SK-N-SH treated with all-trans-retinoic acid at 6 μM for 48 hours (cell line): Measurements from ENCODE around the gene CENPU.

Experiments
- ATAC-seq: fragments of 200-7000 bp; cut with Tn5 transposase; 3 replicates; pipeline ENCODE4 v1.9.1; 2020; ENCODE audit warnings: mild to moderate bottlenecking, moderate library complexity
- ARNTL ChIP-seq: fragments of 450-650 bp; formaldehyde crosslinking; IDR thresholded peaks from 2 replicates; pipeline ENCODE4 v1.5.0; 2020; ENCODE audit warnings: low read depth, mild to moderate bottlenecking, moderate library complexity, borderline replicate concordance
- BACH2 ChIP-seq: fragments of 250-450 bp; sonication (Bioruptor Pico); IDR thresholded peaks from 2 replicates; pipeline ENCODE4 v1.9.0; 2021; ENCODE audit warnings: mild to moderate bottlenecking, borderline replicate concordance
- ESRRG ChIP-seq: fragments of 250-450 bp; sonication (Bioruptor Pico); IDR thresholded peaks from 2 replicates; pipeline ENCODE4 v1.6.1; 2021; ENCODE audit warnings: mild to moderate bottlenecking
- GLIS3 ChIP-seq: fragments of 250-450 bp; sonication (Bioruptor Pico); IDR thresholded peaks from 2 replicates; pipeline ENCODE4 v1.5.0; 2020; ENCODE audit warnings: mild to moderate bottlenecking, moderate library complexity
- ISL1 ChIP-seq: fragments of 250-450 bp; sonication (Bioruptor Pico); IDR thresholded peaks from 2 replicates; pipeline ENCODE4 v2.1.2; 2022; ENCODE audit warnings: mild to moderate bottlenecking, moderate library complexity
- PPARA ChIP-seq: fragments of 250-450 bp; sonication (Bioruptor Pico); IDR thresholded peaks from 2 replicates; pipeline ENCODE4 v1.5.0; 2020; ENCODE audit warnings: mild to moderate bottlenecking, borderline replicate concordance
- RARB ChIP-seq: fragments of 250-450 bp; sonication (Bioruptor Pico); IDR thresholded peaks from 2 replicates; pipeline ENCODE4 v1.8.0; 2021; ENCODE audit warnings: mild to moderate bottlenecking, moderate library complexity
- TCF4 ChIP-seq: fragments of 250-450 bp; sonication (Bioruptor Pico); IDR thresholded peaks from 2 replicates; pipeline ENCODE4 v1.8.0; 2021; ENCODE audit warnings: mild to moderate bottlenecking, moderate library complexity, borderline replicate concordance
- TOX ChIP-seq: fragments of 250-450 bp; sonication (Bioruptor Pico); IDR thresholded peaks from 2 replicates; pipeline ENCODE4 v1.8.0; 2021; ENCODE audit warnings: mild to moderate bottlenecking, moderate library complexity, borderline replicate concordance
- ZFP3 ChIP-seq: fragments of 250-450 bp; sonication (Bioruptor Pico); IDR thresholded peaks from 2 replicates; pipeline ENCODE4 v1.5.0; 2020; ENCODE audit warnings: mild to moderate bottlenecking, moderate library complexity
- ZFP30 ChIP-seq: fragments of 450-650 bp; formaldehyde crosslinking; IDR thresholded peaks from 2 replicates; pipeline ENCODE4 v1.5.0; 2022; ENCODE audit warnings: mild to moderate bottlenecking, moderate library complexity
- ZNF565 ChIP-seq: fragments of 450-650 bp; formaldehyde crosslinking; conservative IDR thresholded peaks from 2 replicates; pipeline ENCODE4 v1.5.0; 2020; ENCODE audit warnings: low read depth, mild to moderate bottlenecking, moderate library complexity
- ZNF70 ChIP-seq: fragments of 450-650 bp; formaldehyde crosslinking; IDR thresholded peaks from 2 replicates; pipeline ENCODE4 v1.5.0; 2020; ENCODE audit warnings: mild to moderate bottlenecking, moderate library complexity
- ZNF8 ChIP-seq: fragments of 450-650 bp; formaldehyde crosslinking; IDR thresholded peaks from 2 replicates; pipeline ENCODE4 v1.5.0; 2020; ENCODE audit warnings: mild to moderate bottlenecking, moderate library complexity
- TF ChIP-seq, protein P1 (sequence below): fragments of 250-450 bp; sonication (Bioruptor Pico); IDR thresholded peaks from 2 replicates; pipeline ENCODE4 v1.8.0; 2021; ENCODE audit warnings: low read depth, mild to moderate bottlenecking, moderate library complexity, borderline replicate concordance
- TF ChIP-seq, protein P2 (sequence below): fragments of 250-450 bp; sonication (Bioruptor Pico); IDR thresholded peaks from 2 replicates; pipeline ENCODE4 v1.5.1; 2021; ENCODE audit warnings: mild to moderate bottlenecking, moderate library complexity
- TF ChIP-seq, protein P3 (sequence below): fragments of 250-450 bp; sonication (Bioruptor Pico); IDR thresholded peaks from 2 replicates; pipeline ENCODE4 v1.5.1; 2020; ENCODE audit warnings: low read depth, mild to moderate bottlenecking, moderate library complexity
- TF ChIP-seq, protein P4 (sequence below): fragments of 250-450 bp; sonication (Bioruptor Pico); IDR thresholded peaks from 2 replicates; pipeline ENCODE4 v1.5.0; 2020; ENCODE audit warnings: mild to moderate bottlenecking, moderate library complexity

Gene CENPU

DNA sequence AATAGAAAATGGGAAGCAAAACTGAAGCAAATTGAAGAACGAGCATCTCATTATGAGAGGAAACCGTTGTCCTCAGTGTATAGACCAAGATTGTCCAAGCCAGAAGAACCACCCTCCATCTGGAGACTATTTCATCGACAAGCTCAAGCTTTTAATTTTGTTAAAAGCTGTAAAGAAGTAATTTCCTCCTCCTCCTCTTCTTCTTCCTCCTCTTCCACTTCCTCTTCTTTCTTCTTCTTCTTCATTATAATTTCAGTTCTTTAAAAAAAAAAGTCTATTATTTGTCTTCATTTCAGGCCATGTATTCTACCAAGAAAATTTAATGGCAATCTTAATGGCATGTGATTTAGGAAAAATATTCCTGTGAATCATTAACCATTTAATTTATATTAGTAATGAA, 76.8 kb downstream of the CENPU start:
- no peak for ATAC-seq
- no peak for TF ChIP-seq ZNF565
- TF ChIP-seq ISL1 (CRISPR knock-in tag), result no peak
- TF ChIP-seq, protein P1, sequence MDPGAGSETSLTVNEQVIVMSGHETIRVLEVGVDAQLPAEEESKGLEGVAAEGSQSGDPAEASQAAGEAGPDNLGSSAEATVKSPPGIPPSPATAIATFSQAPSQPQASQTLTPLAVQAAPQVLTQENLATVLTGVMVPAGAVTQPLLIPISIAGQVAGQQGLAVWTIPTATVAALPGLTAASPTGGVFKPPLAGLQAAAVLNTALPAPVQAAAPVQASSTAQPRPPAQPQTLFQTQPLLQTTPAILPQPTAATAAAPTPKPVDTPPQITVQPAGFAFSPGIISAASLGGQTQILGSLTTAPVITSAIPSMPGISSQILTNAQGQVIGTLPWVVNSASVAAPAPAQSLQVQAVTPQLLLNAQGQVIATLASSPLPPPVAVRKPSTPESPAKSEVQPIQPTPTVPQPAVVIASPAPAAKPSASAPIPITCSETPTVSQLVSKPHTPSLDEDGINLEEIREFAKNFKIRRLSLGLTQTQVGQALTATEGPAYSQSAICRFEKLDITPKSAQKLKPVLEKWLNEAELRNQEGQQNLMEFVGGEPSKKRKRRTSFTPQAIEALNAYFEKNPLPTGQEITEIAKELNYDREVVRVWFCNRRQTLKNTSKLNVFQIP (CRISPR knock-in tag), result no peak
- TF ChIP-seq ZFP3 (CRISPR knock-in tag), result no peak
- no peak for TF ChIP-seq ZNF8
- TF ChIP-seq, protein P2, sequence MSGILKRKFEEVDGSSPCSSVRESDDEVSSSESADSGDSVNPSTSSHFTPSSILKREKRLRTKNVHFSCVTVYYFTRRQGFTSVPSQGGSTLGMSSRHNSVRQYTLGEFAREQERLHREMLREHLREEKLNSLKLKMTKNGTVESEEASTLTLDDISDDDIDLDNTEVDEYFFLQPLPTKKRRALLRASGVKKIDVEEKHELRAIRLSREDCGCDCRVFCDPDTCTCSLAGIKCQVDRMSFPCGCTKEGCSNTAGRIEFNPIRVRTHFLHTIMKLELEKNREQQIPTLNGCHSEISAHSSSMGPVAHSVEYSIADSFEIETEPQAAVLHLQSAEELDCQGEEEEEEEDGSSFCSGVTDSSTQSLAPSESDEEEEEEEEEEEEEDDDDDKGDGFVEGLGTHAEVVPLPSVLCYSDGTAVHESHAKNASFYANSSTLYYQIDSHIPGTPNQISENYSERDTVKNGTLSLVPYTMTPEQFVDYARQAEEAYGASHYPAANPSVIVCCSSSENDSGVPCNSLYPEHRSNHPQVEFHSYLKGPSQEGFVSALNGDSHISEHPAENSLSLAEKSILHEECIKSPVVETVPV (CRISPR knock-in tag), result no peak
- TF ChIP-seq, protein P3, sequence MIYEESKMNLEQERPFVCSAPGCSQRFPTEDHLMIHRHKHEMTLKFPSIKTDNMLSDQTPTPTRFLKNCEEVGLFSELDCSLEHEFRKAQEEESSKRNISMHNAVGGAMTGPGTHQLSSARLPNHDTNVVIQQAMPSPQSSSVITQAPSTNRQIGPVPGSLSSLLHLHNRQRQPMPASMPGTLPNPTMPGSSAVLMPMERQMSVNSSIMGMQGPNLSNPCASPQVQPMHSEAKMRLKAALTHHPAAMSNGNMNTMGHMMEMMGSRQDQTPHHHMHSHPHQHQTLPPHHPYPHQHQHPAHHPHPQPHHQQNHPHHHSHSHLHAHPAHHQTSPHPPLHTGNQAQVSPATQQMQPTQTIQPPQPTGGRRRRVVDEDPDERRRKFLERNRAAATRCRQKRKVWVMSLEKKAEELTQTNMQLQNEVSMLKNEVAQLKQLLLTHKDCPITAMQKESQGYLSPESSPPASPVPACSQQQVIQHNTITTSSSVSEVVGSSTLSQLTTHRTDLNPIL (CRISPR knock-in tag), result no peak
- TF ChIP-seq GLIS3, result no peak
- TF ChIP-seq ZFP30 (CRISPR knock-in tag), result no peak
- TF ChIP-seq ESRRG (CRISPR knock-in tag), result no peak
- TF ChIP-seq ARNTL (CRISPR knock-in tag), result no peak
- no peak for TF ChIP-seq ZNF70 (CRISPR knock-in tag)
- no peak for TF ChIP-seq PPARA (CRISPR knock-in tag)

DNA sequence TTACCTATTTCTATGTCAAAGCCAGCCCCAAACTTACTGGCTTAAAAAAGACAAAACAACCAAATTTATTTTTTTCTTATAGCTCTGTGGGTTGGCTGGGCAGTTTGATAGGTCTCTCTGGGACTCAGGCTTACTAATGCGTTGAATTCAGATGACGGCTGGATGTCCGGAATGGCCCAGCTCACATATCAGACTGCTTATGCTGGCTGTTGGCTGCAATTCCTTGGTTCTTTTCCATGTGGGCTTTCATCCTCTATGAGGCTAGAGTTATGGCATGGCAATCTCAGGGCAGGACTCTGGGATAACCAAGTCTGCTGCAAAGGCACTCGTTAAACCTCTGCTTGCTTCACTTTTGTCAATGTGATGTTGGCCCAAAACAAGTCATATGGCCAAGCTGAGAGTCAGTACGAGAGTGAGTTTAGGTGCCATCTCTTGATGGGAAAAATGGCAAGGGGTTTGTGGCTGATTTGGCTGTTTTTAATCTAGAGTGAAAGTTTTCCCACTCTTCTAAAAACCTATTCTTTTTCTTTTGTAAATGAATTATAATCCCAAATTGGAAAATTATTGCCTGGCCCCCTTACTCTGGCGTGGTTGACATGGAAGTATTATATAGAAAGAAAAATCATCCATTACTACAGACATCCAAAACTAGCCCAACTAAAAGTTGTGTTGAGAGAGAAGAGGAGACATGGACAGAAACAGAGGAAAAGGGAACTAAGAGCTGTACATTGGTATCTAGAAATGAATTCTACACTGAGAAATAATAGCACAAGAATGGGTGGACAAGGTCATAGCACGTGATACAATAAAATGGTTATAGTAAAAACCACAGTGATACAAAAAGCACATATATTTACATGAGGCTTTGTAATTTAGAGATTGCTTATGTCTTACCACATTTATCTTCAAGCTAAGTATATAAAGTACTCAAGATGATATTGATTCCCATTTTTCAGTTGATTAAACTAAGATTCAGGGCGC, 77.7 kb downstream of the CENPU start:
- no peak for ATAC-seq
- TF ChIP-seq, protein P4, sequence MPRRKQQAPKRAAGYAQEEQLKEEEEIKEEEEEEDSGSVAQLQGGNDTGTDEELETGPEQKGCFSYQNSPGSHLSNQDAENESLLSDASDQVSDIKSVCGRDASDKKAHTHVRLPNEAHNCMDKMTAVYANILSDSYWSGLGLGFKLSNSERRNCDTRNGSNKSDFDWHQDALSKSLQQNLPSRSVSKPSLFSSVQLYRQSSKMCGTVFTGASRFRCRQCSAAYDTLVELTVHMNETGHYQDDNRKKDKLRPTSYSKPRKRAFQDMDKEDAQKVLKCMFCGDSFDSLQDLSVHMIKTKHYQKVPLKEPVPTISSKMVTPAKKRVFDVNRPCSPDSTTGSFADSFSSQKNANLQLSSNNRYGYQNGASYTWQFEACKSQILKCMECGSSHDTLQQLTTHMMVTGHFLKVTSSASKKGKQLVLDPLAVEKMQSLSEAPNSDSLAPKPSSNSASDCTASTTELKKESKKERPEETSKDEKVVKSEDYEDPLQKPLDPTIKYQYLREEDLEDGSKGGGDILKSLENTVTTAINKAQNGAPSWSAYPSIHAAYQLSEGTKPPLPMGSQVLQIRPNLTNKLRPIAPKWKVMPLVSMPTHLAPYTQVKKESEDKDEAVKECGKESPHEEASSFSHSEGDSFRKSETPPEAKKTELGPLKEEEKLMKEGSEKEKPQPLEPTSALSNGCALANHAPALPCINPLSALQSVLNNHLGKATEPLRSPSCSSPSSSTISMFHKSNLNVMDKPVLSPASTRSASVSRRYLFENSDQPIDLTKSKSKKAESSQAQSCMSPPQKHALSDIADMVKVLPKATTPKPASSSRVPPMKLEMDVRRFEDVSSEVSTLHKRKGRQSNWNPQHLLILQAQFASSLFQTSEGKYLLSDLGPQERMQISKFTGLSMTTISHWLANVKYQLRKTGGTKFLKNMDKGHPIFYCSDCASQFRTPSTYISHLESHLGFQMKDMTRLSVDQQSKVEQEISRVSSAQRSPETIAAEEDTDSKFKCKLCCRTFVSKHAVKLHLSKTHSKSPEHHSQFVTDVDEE (CRISPR knock-in tag), result no peak
- no peak for TF ChIP-seq RARB (CRISPR knock-in tag)
- no peak for TF ChIP-seq ARNTL (CRISPR knock-in tag)
- no peak for TF ChIP-seq GLIS3
- TF ChIP-seq TOX (CRISPR knock-in tag), result no peak
- TF ChIP-seq, protein P1 (CRISPR knock-in tag), result no peak
- TF ChIP-seq, protein P3 (CRISPR knock-in tag), result no peak
- no peak for TF ChIP-seq TCF4
- no peak for TF ChIP-seq ZNF565
- TF ChIP-seq BACH2 (CRISPR knock-in tag), result no peak
- no peak for TF ChIP-seq ZFP30 (CRISPR knock-in tag)
- TF ChIP-seq ZFP3 (CRISPR knock-in tag), result no peak
- TF ChIP-seq, all 23 proteins: peak for 0
